ENCODE measurements around the gene CDK19.

The CDK19 gene

DNA sequence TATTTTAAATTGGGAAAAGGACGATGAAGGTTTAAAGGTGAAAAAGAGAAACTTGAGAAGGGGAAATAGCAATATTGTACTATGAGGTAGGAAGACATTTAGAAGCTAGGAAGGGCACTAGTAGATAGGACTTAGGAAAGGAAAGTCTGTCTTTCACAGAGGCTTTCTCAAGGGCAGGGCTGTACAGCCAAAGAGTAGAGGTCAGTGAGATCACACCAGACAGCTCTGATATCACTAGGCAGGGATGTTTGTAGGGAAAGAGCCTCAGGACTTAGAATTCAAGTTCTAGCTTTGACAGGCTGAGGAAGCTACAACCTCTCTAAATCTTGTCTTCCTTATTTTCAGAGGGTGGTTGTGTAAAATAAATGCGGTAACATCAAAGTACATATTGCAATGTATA is 178.5 kb downstream of the CDK19 start:
- DNase-seq = no peak

GRCh38 chr6:110635096-110635495 is 180.2 kb downstream of the CDK19 start:
- TF ChIP-seq GATA1 (IDR thresholded peaks at IDR 0.05; ENCODE audit: low read depth, low read length) (no peak), POLR2A (IDR thresholded peaks at IDR 0.05; ENCODE audit: low read length) (no peak)
- DNase-seq = no peak

More for the DNA sequence above, 178.5 kb downstream of the CDK19 start:
- TF ChIP-seq GATA1 (IDR thresholded peaks at IDR 0.05; ENCODE audit: low read depth, low read length) = no peak
- no peak for TF ChIP-seq POLR2A (IDR thresholded peaks at IDR 0.05; ENCODE audit: low read length)

DNA sequence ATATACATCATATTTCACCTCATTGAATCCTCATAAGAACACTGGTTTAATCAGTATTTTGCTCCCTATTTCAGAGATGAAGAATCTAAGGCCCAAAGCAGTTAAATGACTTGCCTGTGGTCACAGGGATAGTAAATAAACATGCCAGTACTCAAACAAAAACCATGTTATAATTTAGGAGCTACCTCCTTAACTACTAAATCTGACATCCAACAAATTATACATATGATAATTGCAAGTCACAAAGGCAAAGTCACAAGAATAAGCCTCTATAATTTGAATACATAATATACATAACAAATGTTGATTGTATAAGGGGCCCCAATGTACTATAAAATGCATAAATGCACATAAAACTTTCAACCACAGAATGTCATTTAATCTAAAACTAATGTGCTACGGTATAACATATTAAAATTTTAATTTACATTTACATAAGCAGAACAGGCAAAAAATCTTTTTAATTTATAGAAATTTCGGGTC is 181.5 kb downstream of the CDK19 start:
- no peak for DNase-seq
- TF ChIP-seq POLR2A (IDR thresholded peaks at IDR 0.05; ENCODE audit: low read length) (no peak), GATA1 (IDR thresholded peaks at IDR 0.05; ENCODE audit: low read depth, low read length) (no peak)

GRCh38 chr6:110629153-110629552 is 186.1 kb downstream of the CDK19 start:
- no peak for DNase-seq
- no peak for TF ChIP-seq POLR2A (IDR thresholded peaks at IDR 0.05; ENCODE audit: low read length)
- no peak for TF ChIP-seq GATA1 (IDR thresholded peaks at IDR 0.05; ENCODE audit: low read depth, low read length)

DNA sequence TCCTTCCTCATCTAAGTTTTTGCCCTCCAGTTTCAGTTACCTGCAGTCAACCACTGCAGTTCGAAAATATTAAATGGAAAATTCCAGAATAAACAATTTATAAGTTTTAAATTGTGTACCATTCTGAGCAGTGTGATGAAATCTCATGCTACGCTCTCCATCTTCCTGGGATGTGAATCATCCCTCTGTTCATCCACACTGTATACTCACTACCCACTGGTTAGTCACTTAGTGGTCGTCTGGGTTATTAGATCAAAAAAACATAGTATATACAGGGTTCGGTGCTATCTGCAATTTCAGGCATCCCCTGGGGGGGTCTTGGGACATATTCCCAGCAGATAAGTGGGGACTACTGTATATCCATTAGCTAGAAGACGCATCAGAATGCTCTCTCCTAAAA is 186.9 kb downstream of the CDK19 start:
- no peak for TF ChIP-seq POLR2A (IDR thresholded peaks at IDR 0.05; ENCODE audit: low read length)
- no peak for TF ChIP-seq GATA1 (IDR thresholded peaks at IDR 0.05; ENCODE audit: low read depth, low read length)
- DNase-seq = no peak

DNA sequence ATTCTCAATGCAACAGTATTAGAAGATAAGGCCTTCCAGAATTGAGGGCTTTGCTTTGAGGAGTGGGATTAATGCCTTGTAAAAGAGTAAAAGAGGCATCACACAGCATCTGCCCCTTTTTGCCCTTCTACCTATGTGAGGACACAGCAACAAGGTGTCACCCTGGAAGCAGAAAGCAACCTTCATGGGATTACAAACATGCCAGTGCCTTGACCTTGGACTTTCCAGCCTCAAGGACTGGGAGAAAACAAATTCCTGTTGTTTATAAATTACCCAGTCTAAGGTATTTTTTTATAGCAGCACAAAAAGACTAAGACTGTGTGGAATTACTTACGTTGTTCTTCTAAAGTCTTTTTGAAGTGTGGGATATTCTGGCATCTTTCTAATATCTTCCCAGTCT is 188.8 kb downstream of the CDK19 start:
- TF ChIP-seq GATA1 (IDR thresholded peaks at IDR 0.05; ENCODE audit: low read depth, low read length) (no peak), POLR2A (IDR thresholded peaks at IDR 0.05; ENCODE audit: low read length) (no peak)
- no peak for DNase-seq

- TF ChIP-seq POLR2A (IDR thresholded peaks at IDR 0.05; ENCODE audit: low read length) (no peak), GATA1 (IDR thresholded peaks at IDR 0.05; ENCODE audit: low read depth, low read length) (no peak)
- no peak for DNase-seq
These were observed 189.4 kb downstream of the CDK19 start for GRCh38 chr6:110625883-110626282.

DNA sequence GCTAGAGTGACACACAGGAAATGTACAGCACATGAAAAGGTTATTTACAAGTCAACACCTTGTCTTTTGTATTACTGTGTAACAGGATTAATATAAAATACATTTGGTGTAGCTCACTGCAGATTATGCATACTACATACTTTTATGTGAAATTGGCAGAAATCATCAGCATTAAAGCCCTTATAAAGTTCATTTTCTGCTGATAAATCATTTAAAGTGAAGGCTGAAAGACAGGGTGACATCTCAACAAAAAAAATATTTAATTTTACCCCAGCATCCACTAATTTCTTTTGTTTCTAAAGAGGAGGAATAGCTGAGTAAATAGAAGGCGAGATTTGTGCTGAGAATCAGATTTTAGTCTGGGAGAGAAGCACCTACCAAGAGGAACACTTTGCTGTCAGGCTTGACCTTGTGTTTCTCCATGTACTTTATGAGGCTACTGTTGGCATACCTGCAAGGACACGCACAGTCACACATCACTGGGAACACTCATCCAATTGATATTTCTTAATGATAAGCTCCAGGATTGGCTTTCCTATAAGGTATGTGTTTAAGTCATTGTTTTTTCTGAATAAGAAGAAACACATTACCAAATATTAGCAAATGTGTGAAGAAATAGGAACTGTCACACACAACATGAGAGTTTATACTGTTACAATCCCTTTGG is 192.2 kb downstream of the CDK19 start:
- no peak for TF ChIP-seq GATA1 (IDR thresholded peaks at IDR 0.05; ENCODE audit: low read depth, low read length)
- TF ChIP-seq POLR2A (IDR thresholded peaks at IDR 0.05; ENCODE audit: low read length) = no peak
- no peak for DNase-seq

GRCh38 chr6:110621061-110621460 is 194.2 kb downstream of the CDK19 start:
- DNase-seq = no peak
- no peak for TF ChIP-seq POLR2A (IDR thresholded peaks at IDR 0.05; ENCODE audit: low read length)
- TF ChIP-seq GATA1 (IDR thresholded peaks at IDR 0.05; ENCODE audit: low read depth, low read length) = no peak

GRCh38 chr6:110620065-110620464 is 195.2 kb downstream of the CDK19 start:
- peak; percentile 27 to 38 for DNase-seq
- TF ChIP-seq GATA1 (IDR thresholded peaks at IDR 0.05; ENCODE audit: low read depth, low read length) = no peak
- TF ChIP-seq POLR2A (IDR thresholded peaks at IDR 0.05; ENCODE audit: low read length) = no peak

DNA sequence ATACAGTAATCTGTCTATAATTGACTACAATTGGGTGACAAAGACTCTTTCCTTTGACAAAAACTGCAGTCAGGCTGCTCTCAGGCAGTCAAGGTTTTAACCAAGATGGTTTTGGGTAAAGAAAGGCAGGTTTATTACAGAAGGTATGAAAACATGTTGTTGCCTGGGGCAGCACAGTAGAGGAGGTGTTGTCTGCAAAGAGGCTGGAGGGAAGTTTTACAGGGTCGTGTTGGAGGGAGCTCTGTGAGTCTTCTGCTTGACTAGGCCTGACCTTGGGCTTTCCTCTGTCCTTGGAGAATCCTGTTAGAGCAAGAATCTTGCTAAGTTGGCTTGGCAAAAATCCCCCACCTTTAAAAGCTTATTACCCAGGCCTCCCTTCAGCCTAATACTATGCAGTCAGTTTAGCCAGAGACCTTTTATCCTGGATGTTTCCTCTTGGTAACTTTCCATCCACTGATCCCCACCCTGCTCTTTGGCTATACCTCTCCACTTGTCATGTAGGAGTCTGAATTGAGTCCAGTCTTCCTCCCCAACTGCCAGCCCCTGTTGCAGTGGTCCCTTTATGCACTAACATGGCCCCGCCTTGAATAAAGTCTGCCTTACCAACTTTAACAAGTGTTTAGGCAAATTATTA is 195.9 kb downstream of the CDK19 start:
- no peak for TF ChIP-seq POLR2A (IDR thresholded peaks at IDR 0.05; ENCODE audit: low read length)
- no peak for TF ChIP-seq GATA1 (IDR thresholded peaks at IDR 0.05; ENCODE audit: low read depth, low read length)
- DNase-seq = no peak

GRCh38 chr6:110618591-110619267 is 196.5 kb downstream of the CDK19 start:
- DNase-seq = peak; percentile 17 to 35
- TF ChIP-seq POLR2A (IDR thresholded peaks at IDR 0.05; ENCODE audit: low read length) = no peak
- TF ChIP-seq GATA1 (IDR thresholded peaks at IDR 0.05; ENCODE audit: low read depth, low read length) = no peak

- TF ChIP-seq GATA1 (IDR thresholded peaks at IDR 0.05; ENCODE audit: low read depth, low read length) = no peak
- TF ChIP-seq POLR2A (IDR thresholded peaks at IDR 0.05; ENCODE audit: low read length) = no peak
- no peak for DNase-seq
These were observed 198.2 kb downstream of the CDK19 start for GRCh38 chr6:110617057-110617456.

DNA sequence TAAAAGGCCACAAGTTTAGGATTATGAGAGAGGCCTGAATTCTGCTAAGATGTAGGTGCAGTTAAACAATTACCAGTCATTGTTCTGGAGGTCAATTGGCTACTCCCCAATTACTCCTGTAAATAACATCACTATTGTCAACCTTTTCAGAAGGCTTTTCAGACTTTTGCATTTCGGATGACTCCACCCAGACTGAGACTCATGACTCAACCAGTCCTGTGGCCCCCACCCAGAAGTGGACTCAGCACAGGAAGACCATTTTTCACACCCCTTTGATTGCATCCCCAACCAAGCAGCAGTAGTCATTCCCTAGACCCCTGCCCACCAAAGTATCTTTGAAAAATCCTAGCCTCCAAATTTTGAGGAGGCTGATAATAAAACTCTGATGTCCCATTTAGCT is 199.5 kb downstream of the CDK19 start:
- TF ChIP-seq GATA1 (IDR thresholded peaks at IDR 0.05; ENCODE audit: low read depth, low read length) (no peak), POLR2A (IDR thresholded peaks at IDR 0.05; ENCODE audit: low read length) (no peak)
- no peak for DNase-seq

All from erythroblast (primary cell).